AG04450 (cell line): ENCODE measurements around the gene ZGPAT. TPM values are rescaled to one million over a fixed set of nuclear protein-coding genes. Genes with fewer than 3 reads are reported as not detected.

ENCODE experiments used
- CTCF ChIA-PET: fragments of 300-600, 350-600 bp; formaldehyde crosslinking; extraction: SDS; loops from one replicate; lab custom pipeline; 2022; ENCODE audit warnings: antibody characterized with exemption, inconsistent platforms; lab: Charles Lee
- POLR2A ChIA-PET: fragments of 350-600 bp; formaldehyde crosslinking; extraction: SDS; loops from one replicate; lab custom pipeline; 2021; ENCODE audit warnings: antibody characterized with exemption, inconsistent platforms; lab: Yijun Ruan, JAX
- DNase-seq: peaks from one replicate; pipeline ENCODE4 v3.0.0-alpha.2; 2011; ENCODE audit warnings: low read depth, low spot score
- H3K27ac ChIP-seq: one replicate; pipeline ENCODE4 v1.5.1; 2012; ENCODE audit warnings: low read depth, low read length, control low read depth
- H3K27me3 ChIP-seq: one replicate; pipeline ENCODE4 v1.6.0; 2012; ENCODE audit warnings: low read length; ENCODE audit not compliant: control insufficient read depth, insufficient read depth
- H3K4me3 ChIP-seq: 2 replicates; pipeline ENCODE4 v1.5.1; 2011; ENCODE audit warnings: mild to moderate bottlenecking, low read depth, low read length, control low read depth
- H3K9me3 ChIP-seq: 2 replicates; pipeline ENCODE4 v1.5.1; 2012; ENCODE audit warnings: low read length; ENCODE audit not compliant: control insufficient read depth, insufficient read depth
- polyA plus RNA-seq: library from polyadenylated mRNA; depleted of rRNA; stranded (reverse); fragments of >200 nt; gene quantifications from 2 replicates; pipeline ENCODE4 v1.2.3, GENCODE V29; 2011
- TF ChIP-seq, protein P1 (sequence below): IDR thresholded peaks from 2 replicates; pipeline ENCODE4 v1.5.1; 2011; ENCODE audit warnings: low read depth, low read length, control low read depth, inconsistent platforms

The ZGPAT gene
- polyA plus RNA-seq, 1 experiment, result 8.7 TPM

DNA sequence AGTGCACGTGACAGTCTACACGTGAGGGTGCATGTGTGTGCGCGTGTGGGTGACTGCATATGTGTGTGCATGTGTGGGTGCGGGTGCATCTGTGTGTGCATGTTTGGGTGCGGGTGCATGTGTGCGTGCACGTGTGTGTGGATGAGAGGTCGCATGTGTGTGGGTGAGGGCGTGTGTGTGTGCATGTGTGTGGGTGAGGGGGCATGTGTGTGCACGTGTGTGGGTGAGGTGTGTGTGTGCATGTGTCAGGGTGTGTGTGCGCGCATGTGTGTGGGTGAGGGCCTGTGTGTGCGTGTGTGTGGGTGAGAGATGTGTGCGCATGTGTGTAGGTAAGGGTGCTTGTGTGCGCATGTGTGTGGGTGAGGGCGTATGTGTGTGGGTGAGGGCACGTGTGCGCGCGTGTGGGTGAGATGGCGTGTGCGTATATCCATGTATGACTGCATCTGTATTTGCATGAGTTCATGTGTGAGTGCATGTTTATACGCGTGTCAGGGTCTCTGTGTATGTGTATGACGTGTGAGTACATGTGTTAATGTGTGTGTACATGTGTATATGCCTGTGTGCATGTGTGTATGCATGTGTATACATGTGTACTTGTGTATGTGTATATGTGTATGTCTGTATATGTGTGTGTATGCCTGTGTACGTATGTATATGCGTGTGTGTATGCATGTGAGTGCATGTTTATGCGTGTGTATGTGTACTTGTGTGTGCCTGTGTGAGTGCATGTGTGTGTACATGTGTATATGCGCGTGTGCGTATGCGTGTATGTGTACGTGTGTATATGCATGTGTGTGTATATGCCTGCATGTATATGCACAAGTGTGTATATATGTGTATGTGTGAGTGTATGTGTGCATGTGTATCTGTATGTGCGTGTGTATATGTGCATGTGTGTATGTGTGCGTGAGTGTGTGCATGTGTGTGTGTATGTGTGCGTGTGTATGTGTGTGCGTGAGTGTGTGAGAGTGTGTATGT, 24.6 kb downstream of the ZGPAT start:
- H3K27ac ChIP-seq, result no peak overlapping the region
- no peak overlapping the region for H3K4me3 ChIP-seq
- H3K27me3 ChIP-seq, result no peaks in the 10 kb centered on the region
- POLR2A ChIA-PET, result no interaction called here
- no peaks in the 10 kb centered on the region; the same call in 1 of the 2 replicates for H3K9me3 ChIP-seq
- no peak for DNase-seq
- TF ChIP-seq, protein P1, sequence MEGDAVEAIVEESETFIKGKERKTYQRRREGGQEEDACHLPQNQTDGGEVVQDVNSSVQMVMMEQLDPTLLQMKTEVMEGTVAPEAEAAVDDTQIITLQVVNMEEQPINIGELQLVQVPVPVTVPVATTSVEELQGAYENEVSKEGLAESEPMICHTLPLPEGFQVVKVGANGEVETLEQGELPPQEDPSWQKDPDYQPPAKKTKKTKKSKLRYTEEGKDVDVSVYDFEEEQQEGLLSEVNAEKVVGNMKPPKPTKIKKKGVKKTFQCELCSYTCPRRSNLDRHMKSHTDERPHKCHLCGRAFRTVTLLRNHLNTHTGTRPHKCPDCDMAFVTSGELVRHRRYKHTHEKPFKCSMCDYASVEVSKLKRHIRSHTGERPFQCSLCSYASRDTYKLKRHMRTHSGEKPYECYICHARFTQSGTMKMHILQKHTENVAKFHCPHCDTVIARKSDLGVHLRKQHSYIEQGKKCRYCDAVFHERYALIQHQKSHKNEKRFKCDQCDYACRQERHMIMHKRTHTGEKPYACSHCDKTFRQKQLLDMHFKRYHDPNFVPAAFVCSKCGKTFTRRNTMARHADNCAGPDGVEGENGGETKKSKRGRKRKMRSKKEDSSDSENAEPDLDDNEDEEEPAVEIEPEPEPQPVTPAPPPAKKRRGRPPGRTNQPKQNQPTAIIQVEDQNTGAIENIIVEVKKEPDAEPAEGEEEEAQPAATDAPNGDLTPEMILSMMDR, result no peak
- CTCF ChIA-PET, result no interaction called here

- no peak for DNase-seq
- ChIA-PET POLR2A (no interaction called here), CTCF (no interaction called here)
- Histone ChIP-seq H3K9me3 (no peaks in the 10 kb centered on the region; the same call in 1 of the 2 replicates), H3K27ac (no peak overlapping the region), H3K4me3 (no peak overlapping the region), H3K27me3 (no peaks in the 10 kb centered on the region)
- TF ChIP-seq, protein P1, result no peak
Measured at GRCh38 chr20:63733117-63733516, 25.3 kb downstream of the ZGPAT start.

DNA sequence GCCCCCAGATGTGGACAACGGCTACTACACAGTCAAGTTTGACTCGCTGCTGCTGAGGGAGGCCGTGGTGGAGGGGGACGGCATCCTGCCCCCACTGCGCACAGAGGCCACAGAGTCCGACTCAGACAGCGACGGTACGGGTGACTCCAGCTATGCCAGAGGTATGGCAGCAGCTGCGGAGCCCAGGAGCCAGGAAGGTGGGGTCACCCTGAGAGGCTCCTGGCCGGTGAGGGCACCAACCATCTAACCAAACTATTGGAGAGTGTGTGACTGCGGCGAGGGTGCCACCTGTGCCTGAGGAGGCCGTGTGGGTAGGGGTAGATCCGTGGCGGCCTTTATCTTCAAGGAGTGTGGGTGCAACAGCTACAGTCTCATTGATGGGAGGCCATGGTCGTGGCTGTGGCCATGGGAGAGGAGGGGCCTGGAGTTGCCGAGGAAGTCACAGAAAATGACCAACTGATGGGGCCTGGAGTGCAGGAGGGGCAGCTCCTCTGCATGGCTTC, 25.8 kb downstream of the ZGPAT start:
- no peak for DNase-seq
- ChIA-PET POLR2A (no interaction called here), CTCF (no interaction called here)
- TF ChIP-seq, protein P1, result no peak
- H3K27me3 ChIP-seq, result no peaks in the 10 kb centered on the region
- no peak overlapping the region for H3K4me3 ChIP-seq
- H3K27ac ChIP-seq, result peak overlapping the region; percentile 21
- no peaks in the 10 kb centered on the region; the same call in 1 of the 2 replicates for H3K9me3 ChIP-seq

DNA sequence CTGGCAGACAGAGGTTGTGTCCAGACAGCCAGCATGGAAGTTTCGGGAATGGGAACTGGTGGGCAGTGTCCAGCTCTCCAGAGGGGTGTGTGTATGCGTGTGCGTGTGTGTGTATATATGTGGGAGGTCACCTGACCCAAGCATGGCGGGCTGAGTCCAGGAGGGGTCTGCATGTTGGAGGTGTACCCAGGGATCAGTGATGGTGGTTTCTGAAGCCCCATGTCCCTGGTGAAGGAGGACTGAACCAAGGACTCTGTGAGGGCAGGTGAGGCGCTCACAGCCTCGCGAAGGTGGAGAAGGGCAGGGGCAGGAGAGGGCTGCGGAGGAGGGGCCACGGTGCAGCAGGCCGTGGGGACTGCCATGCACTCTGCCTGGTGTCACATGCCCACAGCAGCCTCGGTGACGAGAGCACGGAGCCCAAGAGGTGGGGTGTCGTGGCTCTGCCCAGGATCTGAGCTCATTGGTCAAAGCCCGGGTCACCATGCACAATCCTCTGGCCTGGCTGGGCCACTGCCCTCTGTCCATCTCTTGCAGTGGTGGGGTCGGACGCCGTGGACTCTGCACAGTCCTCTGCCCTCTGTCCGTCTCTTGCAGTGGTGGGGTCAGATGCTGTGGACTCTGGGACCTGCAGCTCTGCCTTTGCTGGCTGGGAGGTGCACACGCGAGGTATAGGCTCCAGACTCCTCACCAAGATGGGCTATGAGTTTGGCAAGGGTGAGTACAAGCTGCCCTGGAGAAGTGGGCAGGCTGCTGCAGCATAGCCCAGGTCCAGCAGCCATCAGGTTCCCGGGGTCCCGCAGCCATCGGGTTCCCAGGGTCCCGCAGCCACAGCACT, 26.5 kb downstream of the ZGPAT start:
- Histone ChIP-seq H3K27ac (peak overlapping the region; percentile 21), H3K4me3 (no peak overlapping the region), H3K27me3 (no peaks in the 10 kb centered on the region), H3K9me3 (no peaks in the 10 kb centered on the region; the same call in 1 of the 2 replicates)
- ChIA-PET CTCF (no interaction called here), POLR2A (no interaction called here)
- no peak for DNase-seq
- TF ChIP-seq, protein P1, result no peak
